GM10266 (cell line): Measurements from ENCODE around the gene FBN3.

Experiments used
- DNase-seq: peaks from one replicate; pipeline ENCODE4 v3.0.0; 2012; ENCODE audit errors: extremely low spot score
- TF ChIP-seq, protein P1 (sequence below): IDR thresholded peaks from 2 replicates; pipeline ENCODE4 v1.5.1; 2012; ENCODE audit warnings: mild to moderate bottlenecking, low read depth; ENCODE audit not compliant: control insufficient read depth, insufficient read depth; ENCODE audit errors: missing control alignments

The FBN3 gene

GRCh38 chr19:8127311-8127710 lies 22.1 kb downstream of the FBN3 start:
- no peak for DNase-seq
- TF ChIP-seq, protein P1, sequence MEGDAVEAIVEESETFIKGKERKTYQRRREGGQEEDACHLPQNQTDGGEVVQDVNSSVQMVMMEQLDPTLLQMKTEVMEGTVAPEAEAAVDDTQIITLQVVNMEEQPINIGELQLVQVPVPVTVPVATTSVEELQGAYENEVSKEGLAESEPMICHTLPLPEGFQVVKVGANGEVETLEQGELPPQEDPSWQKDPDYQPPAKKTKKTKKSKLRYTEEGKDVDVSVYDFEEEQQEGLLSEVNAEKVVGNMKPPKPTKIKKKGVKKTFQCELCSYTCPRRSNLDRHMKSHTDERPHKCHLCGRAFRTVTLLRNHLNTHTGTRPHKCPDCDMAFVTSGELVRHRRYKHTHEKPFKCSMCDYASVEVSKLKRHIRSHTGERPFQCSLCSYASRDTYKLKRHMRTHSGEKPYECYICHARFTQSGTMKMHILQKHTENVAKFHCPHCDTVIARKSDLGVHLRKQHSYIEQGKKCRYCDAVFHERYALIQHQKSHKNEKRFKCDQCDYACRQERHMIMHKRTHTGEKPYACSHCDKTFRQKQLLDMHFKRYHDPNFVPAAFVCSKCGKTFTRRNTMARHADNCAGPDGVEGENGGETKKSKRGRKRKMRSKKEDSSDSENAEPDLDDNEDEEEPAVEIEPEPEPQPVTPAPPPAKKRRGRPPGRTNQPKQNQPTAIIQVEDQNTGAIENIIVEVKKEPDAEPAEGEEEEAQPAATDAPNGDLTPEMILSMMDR = no peak

DNA sequence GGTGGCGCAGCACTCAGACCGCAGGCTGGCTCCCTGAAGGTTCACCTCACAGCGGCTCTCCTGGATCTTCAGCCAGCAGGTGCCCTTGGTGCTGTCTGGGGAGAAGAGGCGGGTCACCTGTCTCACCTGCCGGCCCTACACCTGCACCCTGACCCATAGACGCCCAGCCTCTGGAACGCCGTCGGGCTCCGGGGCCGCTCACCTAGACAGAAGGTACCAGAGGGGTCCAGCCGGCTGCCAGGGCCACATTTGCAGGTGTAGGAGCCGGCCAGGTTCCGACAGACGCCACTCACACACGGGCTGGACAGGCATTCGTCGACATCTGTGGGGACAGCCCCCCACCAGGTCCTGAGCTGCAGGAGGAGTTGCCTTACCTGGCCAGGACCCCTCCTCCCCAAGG lies 22.9 kb downstream of the FBN3 start:
- TF ChIP-seq, protein P1 = no peak
- no peak for DNase-seq

DNA sequence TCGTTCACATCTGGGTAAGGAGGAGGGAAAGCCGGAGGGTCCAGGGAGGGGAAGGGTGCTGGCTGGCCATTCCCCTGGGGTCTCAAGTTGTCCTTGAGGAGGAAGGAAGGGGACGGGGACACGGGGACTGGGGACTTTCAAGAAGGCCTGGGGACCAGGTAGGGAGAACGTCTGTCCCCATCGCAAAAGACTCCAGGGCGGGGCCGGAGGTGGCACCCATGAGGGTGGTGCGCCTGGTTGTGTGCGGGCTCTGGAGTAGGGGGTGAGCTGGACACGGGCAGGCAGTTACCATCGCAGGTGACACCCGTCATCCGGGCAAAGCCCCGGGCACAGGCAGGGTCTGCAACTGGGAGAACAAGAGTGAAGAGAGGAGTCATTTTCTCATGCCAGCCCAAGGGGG lies 23.4 kb downstream of the FBN3 start:
- TF ChIP-seq, protein P1 = no peak
- no peak for DNase-seq

DNA sequence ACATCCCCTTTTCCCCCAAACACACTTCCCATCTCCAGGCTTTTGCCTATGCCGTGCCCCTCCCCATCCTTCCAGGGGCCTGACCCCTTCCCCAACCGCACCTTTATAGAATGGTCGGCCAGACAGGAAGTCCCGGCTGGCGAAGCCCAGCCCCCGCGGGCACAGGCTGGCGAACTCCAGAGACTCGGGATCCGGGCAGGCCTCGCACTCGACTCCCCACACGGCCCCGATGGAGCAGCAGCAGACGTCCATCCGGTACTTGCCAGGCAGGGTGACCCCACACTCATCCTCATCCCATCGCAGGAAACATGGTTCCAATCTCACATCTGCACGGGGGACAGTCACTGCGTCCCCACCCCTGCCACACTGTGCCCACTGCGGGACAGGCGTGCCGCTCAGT lies 25.7 kb downstream of the FBN3 start:
- DNase-seq = no peak
- TF ChIP-seq, protein P1 = no peak

DNA sequence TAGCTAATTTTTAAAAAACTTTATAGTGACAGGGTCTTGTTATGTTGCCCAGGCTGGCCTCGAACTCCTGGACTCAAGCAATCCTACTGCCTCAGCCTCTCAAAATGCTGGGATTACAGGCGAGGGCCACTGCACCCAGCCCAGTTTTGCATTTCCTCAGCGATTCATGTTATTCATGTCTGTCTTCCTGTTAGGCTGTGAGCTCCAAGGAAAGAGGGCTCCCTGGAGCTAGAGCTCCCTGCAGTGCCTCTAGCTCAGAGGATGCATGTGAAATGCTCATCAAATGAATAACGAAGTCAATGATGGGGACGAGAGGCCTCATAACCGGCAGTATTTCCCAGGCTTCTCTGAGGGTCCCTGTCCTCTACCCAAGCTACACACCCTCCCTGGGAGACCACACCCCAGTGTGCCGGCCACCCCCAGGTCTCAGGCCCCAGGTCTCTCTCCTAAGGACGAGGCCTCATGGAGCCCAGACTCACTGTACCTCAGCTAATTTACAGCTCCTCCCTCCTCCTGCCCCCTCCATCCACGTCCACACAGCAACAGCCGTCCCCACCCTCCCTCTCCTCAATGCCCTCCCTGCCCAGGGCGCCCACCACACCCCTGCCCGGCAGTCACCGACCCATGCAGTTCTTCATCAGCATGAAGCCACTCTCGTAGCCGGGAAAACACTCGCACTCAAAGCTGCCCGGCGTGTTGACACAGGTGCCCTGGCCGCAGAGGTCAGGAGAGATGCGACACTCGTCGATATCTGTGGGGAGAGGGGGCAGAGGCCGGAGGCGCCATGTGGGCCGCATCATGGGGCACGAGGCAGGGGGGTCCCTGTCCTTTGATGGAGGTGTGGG lies 28.5 kb downstream of the FBN3 start:
- DNase-seq = no peak
- TF ChIP-seq, protein P1 = no peak

DNA sequence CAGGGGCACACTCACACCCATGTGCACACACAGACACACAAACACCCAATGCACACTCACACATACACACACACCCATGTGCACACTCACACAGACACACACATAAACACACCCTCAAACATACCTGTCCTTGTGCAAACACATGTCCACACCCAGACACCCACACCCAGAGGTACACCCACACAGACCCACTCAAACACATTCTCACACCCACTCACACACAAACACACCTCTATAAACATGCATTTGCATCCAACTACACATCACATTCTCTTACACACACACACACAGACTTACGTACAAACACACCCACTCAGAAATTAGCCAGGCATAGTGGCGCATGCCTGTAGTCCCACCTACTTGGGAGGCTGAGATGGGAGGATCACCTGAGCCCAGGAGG lies 31.4 kb downstream of the FBN3 start:
- TF ChIP-seq, protein P1 = no peak
- no peak for DNase-seq

DNA sequence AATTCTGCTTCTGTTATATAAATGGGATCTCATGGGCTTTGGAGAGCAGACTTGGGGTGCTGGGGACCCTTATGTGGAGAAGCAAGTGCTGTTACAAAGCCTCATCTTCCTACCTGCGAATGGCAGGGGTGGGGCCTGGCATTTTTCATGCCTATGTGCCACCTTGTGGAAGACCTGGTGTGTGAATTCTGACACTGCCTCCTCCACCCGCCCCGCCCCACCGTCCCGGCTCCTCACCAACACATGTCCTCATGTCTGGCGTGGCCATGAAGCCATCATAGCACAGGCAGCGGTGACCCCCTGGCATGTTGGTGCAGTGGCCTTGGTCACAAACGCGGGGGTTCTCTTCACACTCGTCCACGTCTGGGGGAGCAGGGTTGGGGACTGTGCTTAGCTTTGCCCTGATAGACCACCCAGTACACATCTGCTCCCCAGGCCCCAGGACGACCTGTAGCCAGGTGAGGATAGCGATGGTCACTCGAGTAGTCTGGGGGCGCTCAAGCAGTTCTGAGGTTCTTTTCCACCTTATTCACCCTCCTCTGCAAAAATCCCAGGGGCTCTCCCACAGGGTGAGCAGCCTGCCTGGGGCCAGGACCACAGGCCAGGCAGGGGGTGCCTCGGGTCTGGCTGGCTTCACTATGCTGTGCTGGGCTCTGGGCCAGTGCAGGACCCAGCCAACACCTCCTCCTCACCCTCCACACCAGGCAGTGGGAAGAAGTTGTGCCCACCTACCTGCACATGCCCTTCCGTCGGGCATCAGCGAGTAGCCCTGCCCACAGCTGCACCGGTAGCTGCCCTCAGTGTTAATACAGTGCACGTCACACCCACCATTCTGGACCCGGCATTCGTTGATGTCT lies 32.7 kb downstream of the FBN3 start:
- DNase-seq = no peak
- TF ChIP-seq, protein P1 = no peak
